ENCODE results near the gene PNPLA3. TPM values are rescaled to one million over a fixed set of nuclear protein-coding genes. Genes with fewer than 3 reads are reported as not detected.

The PNPLA3 gene
- total RNA-seq, 2 experiments from 2014 or later = 0.31 to 0.50 TPM

DNA sequence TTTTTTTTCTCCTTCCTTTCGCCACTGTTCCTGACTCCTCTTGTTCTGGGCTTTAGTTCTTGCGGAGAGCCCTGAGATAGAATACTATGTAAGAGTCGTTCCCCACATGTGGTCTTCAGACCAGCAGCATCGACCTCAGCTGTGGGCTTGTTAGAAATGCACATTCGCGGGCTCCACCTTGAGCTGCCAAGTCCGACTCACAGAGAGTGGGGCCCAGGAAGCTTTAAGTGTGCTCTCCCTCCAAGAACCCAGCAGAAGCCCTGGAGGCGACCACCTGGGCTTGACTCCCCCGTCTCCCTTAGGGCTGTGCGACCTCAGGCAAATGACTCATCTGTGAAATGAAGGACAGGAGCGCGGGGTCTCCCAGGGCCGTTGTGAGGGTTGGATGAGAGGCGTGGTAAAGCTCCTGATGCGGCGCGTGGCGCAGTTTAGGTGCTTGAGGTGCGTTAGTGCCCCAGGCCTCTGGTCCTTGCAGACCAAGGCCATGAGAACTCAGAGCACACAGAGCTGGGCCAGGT, 50.5 kb downstream of the PNPLA3 start:
- no peaks in the 10 kb centered on the region for H3K4me1 Mint-ChIP-seq (ENCODE audit: low read depth)
- no peak overlapping the region for H3K27ac Mint-ChIP-seq
- no peak for DNase-seq
- no peaks in the 10 kb centered on the region for H3K9me3 Mint-ChIP-seq
- peaks cover 39% of the 10 kb centered on the region for H3K36me3 Mint-ChIP-seq
- no peak overlapping the region for H3K4me3 Mint-ChIP-seq
- ChIA-PET POLR2A (interaction anchor here (0.8 kb wide), 1 partner anchor 705 kb away, joined by 3 read pairs; no protein-coding TSS in a partner anchor), CTCF (no interaction called here)
- intact Hi-C loops (cut with micrococcal nuclease) = no loop called here
- H3K27me3 Mint-ChIP-seq = no peaks in the 10 kb centered on the region

DNA sequence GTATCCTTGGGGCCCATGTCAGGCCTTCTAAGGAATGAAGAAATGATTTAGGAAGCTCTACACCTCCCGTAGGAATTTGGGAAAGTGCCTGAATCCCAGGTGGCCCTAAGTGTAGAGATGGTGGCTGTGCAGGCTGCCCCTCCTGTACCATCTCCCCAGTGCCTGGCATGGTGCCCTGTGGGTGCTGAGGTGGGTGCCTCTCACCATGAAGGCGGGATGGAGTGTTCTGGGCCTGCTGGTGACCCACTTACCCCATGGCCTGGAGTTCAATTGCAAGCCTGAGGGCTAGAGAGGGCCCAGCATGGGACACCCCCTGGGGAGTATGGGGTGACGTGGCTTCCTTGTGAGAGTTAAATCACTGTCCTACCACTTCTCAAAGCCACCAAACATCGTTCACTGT, 51.4 kb downstream of the PNPLA3 start:
- CTCF ChIA-PET = interaction anchor here (1.2 kb wide), 1 partner anchor 18 kb away, joined by 3 read pairs; no protein-coding TSS in a partner anchor
- H3K4me1 Mint-ChIP-seq (ENCODE audit: low read depth) = no peaks in the 10 kb centered on the region

DNA sequence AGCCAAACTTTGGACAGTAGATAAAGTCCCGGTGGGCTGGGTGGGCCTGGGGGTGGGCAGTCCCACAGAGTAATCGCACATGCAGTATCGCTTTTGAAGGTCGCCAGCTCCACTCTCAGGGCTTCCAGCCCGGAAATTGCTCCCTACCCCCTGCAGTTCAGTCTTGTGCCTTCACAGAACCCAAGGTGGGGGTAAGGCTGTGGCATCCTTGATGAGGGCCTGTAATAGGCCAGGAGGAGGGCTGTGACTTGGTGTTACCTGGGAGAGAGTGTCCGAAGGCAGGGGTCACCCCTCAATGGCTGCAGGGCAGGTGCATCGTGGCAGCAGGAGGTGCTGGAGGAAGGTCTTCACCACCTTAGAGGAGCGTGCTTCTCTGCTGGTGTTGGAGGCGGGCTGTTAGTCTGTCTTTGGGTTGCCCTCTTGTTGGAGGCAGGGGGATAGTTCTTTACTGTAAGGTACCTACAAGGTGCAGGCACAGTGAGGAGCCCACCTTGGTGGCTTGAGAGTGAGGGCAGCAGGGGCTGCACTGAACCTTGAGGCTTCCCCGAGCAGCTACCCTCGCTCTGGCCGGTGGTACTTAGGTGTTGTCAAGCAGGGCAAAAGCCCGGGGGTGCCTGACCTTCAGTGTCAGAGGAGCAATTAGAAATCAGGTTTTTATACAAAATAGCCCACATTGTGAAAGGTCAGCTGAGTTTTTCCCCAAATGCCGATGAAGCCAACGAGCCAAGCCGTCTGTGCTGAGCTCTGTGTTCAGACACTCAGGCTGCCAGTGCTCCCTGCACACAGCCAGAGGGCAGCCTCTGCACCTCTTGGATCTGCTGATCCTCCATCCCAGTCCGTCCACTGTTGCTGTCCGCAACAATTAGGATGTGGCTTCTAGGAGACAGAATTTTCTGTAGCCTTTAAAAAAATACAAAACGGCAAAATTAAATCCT, 53.5 kb downstream of the PNPLA3 start:
- Mint-ChIP-seq H3K27ac (no peak overlapping the region), H3K9me3 (no peaks in the 10 kb centered on the region), H3K4me1 (ENCODE audit: low read depth) (no peaks in the 10 kb centered on the region), H3K27me3 (no peaks in the 10 kb centered on the region), H3K4me3 (no peak overlapping the region), H3K36me3 (peaks cover 49% of the 10 kb centered on the region)
- intact Hi-C loops (cut with micrococcal nuclease) = no loop called here
- ChIA-PET POLR2A (no interaction called here), CTCF (interaction anchor here (1.0 kb wide), 1 partner anchor 16 kb away, joined by 3 read pairs; no protein-coding TSS in a partner anchor)
- no peak for DNase-seq

More for the DNA sequence above, 51.4 kb downstream of the PNPLA3 start:
- Mint-ChIP-seq H3K9me3 (no peaks in the 10 kb centered on the region), H3K36me3 (peaks cover 42% of the 10 kb centered on the region), H3K27ac (no peak overlapping the region), H3K4me3 (no peak overlapping the region), H3K27me3 (no peaks in the 10 kb centered on the region)
- intact Hi-C loops (cut with micrococcal nuclease) = no loop called here
- POLR2A ChIA-PET = no interaction called here
- DNase-seq = no peak

DNA sequence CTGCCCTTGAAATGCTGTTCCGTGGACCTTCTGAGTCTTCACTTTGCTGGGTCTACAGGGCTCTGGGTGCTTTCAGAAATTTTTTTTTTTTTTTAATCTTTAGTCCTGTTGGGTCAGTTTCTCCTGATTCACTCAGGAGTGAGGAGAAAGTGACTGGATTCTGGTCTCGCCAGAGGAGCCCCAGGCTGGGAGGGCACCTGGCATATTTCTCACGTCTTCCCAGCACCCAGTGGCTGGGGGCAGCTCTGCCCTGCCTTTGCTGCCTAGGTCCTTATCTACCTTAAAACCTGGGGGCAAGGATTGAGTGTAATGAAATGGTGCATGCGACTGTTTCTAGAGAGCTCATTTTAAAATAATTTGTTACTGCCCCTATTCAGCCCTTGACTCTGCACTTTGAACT, 55.0 kb downstream of the PNPLA3 start:
- intact Hi-C loops (cut with micrococcal nuclease) = no loop called here
- no peak for DNase-seq
- Mint-ChIP-seq H3K27me3 (no peaks in the 10 kb centered on the region), H3K36me3 (peaks cover 41% of the 10 kb centered on the region), H3K27ac (no peak overlapping the region), H3K4me1 (ENCODE audit: low read depth) (no peaks in the 10 kb centered on the region), H3K9me3 (no peaks in the 10 kb centered on the region), H3K4me3 (no peak overlapping the region)
- POLR2A ChIA-PET = no interaction called here
- CTCF ChIA-PET = no interaction called here

DNA sequence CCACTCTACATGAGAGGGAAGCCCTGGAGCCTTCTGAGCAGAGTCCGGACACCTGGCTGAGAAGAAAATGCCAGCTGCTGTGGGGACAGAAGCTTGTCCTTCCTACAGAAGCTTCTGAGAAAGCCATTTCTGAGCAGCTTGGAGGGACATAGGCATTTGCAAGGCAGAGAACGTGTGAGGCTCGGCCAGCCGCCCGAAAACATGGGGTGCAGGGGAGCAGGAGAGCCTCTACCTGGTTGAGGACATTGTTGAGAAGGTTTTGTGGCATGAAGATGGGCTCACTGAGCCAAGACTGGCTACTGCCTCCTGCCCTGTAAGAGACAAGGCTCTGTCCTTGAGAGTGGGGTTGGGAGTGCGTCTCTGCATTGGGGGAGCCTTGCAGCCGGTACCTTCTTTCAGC, 57.0 kb downstream of the PNPLA3 start:
- no peaks in the 10 kb centered on the region for H3K9me3 Mint-ChIP-seq
- CTCF ChIA-PET = interaction anchor here (1.1 kb wide), 1 partner anchor 13 kb away, joined by 3 read pairs; no protein-coding TSS in a partner anchor
- no peaks in the 10 kb centered on the region for H3K27me3 Mint-ChIP-seq
- peaks cover 43% of the 10 kb centered on the region for H3K36me3 Mint-ChIP-seq
- intact Hi-C loops (cut with micrococcal nuclease) = no loop called here
- no peak overlapping the region for H3K4me3 Mint-ChIP-seq
- no peak overlapping the region for H3K27ac Mint-ChIP-seq
- DNase-seq = no peak
- POLR2A ChIA-PET = no interaction called here
- H3K4me1 Mint-ChIP-seq (ENCODE audit: low read depth) = no peaks in the 10 kb centered on the region

DNA sequence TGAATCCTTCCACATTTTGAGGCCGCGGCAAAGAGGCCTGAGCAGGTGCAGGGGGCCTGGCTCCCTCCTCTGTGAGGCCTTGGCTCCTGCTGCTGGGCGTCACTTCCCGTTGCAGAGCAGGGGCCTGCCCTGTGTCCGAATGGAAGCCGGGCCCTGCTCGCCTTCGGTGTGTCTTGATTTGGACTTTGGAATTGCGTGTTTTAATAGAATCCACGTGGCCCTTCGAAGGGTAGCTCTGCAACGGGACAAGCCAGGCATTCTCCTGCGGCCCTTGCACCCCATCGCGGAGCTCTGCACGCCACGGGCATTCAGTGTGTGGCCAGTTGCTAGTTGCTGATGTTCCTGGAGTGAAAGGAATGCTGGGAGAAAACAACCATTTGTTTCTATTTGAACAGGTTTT, 57.4 kb downstream of the PNPLA3 start:
- Mint-ChIP-seq H3K36me3 (peaks cover 40% of the 10 kb centered on the region), H3K4me1 (ENCODE audit: low read depth) (no peaks in the 10 kb centered on the region), H3K27ac (no peak overlapping the region), H3K4me3 (no peak overlapping the region), H3K9me3 (no peaks in the 10 kb centered on the region), H3K27me3 (no peaks in the 10 kb centered on the region)
- DNase-seq = no peak
- CTCF ChIA-PET = interaction anchor here (1.1 kb wide), 1 partner anchor 12 kb away, joined by 3 read pairs; no protein-coding TSS in a partner anchor
- intact Hi-C loops (cut with micrococcal nuclease) = no loop called here
- POLR2A ChIA-PET = no interaction called here

DNA sequence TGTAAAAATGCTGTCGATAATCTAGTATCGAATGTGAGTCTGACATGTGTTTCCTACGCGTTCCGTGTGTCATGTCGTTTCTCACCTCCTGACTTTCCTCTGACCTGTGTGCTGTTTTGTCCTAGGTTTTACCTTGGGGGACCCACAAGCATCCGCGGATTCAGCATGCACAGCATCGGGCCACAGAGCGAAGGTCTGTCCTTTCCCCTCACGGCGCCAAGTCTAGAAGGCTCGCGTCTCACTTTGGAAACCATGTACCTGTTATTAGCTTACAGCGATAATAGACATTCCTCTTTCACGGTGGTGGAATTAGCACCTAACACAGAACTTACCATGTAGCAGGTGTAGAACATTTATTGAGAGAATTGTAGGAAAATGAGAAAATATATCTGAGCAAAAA, 60.2 kb downstream of the PNPLA3 start:
- H3K27me3 Mint-ChIP-seq = no peaks in the 10 kb centered on the region
- POLR2A ChIA-PET = interaction anchor here (1.1 kb wide), 1 partner anchor 9 kb away, joined by 3 read pairs; no protein-coding TSS in a partner anchor
- CTCF ChIA-PET = interaction anchor here (3.6 kb wide), 1 partner anchor 9 kb away, joined by 20 read pairs; no protein-coding TSS in a partner anchor
- H3K36me3 Mint-ChIP-seq = peaks cover 49% of the 10 kb centered on the region
- H3K4me1 Mint-ChIP-seq (ENCODE audit: low read depth) = no peaks in the 10 kb centered on the region
- H3K9me3 Mint-ChIP-seq = no peaks in the 10 kb centered on the region
- intact Hi-C loops (cut with micrococcal nuclease) = no loop called here
- no peak for DNase-seq
- no peak overlapping the region for H3K4me3 Mint-ChIP-seq
- H3K27ac Mint-ChIP-seq = no peak overlapping the region

DNA sequence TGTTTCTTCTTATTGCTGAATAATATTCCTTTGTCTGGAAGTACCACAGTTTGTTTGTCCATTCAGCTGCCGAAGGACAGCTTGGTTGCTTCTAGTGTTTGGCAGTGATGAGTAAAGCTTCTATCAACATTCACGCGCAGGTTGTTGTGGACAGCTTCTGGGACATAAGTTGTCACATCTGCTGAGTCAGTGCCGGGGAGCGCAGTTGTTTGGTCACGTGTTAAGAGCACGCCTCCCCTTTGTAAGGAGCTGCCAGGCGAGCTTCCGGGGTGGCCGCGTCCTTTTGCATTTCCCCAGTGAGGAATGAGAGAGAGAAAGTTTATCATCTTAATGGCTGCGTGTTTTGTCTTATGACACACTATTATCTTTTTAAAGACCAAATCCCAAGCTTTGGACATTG, 61.9 kb downstream of the PNPLA3 start:
- H3K9me3 Mint-ChIP-seq = no peaks in the 10 kb centered on the region
- no peak for DNase-seq
- intact Hi-C loops (cut with micrococcal nuclease) = no loop called here
- ChIA-PET CTCF (interaction anchor here (3.6 kb wide), 1 partner anchor 8 kb away, joined by 20 read pairs; no protein-coding TSS in a partner anchor), POLR2A (no interaction called here)
- no peak overlapping the region for H3K4me3 Mint-ChIP-seq
- H3K27me3 Mint-ChIP-seq = no peaks in the 10 kb centered on the region
- peaks cover 42% of the 10 kb centered on the region for H3K36me3 Mint-ChIP-seq
- no peaks in the 10 kb centered on the region for H3K4me1 Mint-ChIP-seq (ENCODE audit: low read depth)
- H3K27ac Mint-ChIP-seq = no peak overlapping the region

DNA sequence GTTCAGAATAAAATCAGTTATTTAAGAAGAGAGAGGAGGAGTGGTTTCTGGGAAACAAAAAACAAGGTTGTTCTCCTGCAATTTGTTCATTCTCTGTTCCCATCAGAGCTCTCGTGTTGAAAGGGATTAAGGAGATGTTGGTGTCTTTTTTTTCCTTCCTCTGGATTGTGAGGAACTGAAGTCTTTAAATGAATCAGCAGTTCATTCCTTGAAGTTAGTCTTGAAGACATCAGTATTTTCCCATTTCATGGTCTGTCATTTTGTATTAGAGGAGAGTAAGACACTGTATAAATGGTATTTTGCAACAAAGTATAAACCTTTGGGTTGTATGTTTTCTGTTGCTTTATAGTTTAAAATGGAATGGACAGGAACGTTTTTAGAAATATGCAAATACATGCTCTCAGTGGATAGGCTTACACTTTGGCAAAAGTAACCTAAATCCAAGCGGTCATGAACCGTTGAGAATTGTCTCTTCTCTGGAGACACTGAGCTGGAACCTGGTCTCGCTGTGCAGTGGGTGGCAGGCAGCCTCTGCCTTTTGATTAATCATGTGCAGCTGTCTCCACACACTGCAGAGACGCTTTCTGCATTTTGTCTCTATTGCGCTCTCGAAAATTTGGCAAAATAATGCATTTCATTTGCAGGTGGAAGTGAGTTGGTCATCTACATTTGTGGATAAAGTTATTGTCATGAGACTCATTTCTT, 64.7 kb downstream of the PNPLA3 start:
- no peaks in the 10 kb centered on the region for H3K9me3 Mint-ChIP-seq
- ChIA-PET POLR2A (no interaction called here), CTCF (interaction anchor here (1.0 to 1.4 kb wide), 3 partner anchors 34 to 98 kb away, joined by 3 to 4 read pairs (median 3); no protein-coding TSS in a partner anchor)
- H3K27ac Mint-ChIP-seq = no peak overlapping the region
- no peak for DNase-seq
- H3K4me3 Mint-ChIP-seq = no peak overlapping the region
- intact Hi-C loops (cut with micrococcal nuclease) = no loop called here
- no peaks in the 10 kb centered on the region for H3K4me1 Mint-ChIP-seq (ENCODE audit: low read depth)
- no peaks in the 10 kb centered on the region for H3K27me3 Mint-ChIP-seq
- peaks cover 43% of the 10 kb centered on the region for H3K36me3 Mint-ChIP-seq

DNA sequence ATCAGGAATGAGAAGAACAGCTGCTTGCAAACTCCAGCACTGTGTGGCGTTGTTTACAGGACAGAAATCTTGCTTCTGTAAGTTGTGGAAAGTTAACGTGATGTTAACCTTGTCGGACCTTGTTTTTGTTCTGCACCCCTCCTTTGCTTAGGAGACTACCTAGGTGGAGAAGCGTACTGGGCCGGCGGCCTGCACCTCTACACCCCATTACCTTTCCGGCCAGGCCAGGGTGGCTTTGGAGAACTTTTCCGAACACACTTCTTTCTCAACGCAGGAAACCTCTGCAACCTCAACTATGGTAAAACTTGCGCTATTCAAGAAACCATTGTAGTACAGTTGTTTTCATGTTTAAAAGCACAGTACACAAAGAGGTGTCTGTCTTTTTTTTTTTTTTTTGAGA, 65.4 kb downstream of the PNPLA3 start:
- H3K9me3 Mint-ChIP-seq = no peaks in the 10 kb centered on the region
- H3K27me3 Mint-ChIP-seq = no peaks in the 10 kb centered on the region
- no peak overlapping the region for H3K27ac Mint-ChIP-seq
- H3K4me1 Mint-ChIP-seq (ENCODE audit: low read depth) = no peaks in the 10 kb centered on the region
- ChIA-PET CTCF (no interaction called here), POLR2A (no interaction called here)
- H3K36me3 Mint-ChIP-seq = peaks cover 39% of the 10 kb centered on the region
- DNase-seq = no peak
- intact Hi-C loops (cut with micrococcal nuclease) = no loop called here
- no peak overlapping the region for H3K4me3 Mint-ChIP-seq

DNA sequence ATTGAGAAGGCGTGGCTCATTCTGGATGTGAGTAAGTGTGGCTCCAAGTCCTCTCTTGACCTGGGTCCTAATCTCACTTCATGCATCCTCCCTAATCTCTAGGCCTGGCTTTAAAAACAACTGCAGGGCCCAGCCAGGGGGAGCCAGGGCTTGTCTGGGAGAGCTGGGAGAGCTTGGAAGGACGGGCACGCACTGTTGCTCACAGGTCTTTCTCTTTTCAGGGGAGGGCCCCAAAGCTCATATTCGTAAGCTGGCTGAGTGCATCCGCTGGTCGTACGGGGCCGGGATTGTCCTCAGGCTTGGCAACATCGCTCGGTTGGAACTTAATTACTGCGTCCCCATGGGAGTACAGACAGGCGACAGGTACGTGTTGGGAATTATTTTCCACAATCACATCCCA, 66.4 kb downstream of the PNPLA3 start:
- Mint-ChIP-seq H3K36me3 (peaks cover 41% of the 10 kb centered on the region), H3K4me3 (no peak overlapping the region), H3K27ac (no peak overlapping the region), H3K9me3 (no peaks in the 10 kb centered on the region), H3K4me1 (ENCODE audit: low read depth) (peaks cover 7% of the 10 kb centered on the region), H3K27me3 (no peaks in the 10 kb centered on the region)
- POLR2A ChIA-PET = no interaction called here
- CTCF ChIA-PET = interaction anchor here (1.7 to 2.0 kb wide), 2 partner anchors 96 to 635 kb away, joined by 5 to 6 read pairs; no protein-coding TSS in a partner anchor
- DNase-seq = no peak
- intact Hi-C loops (cut with micrococcal nuclease) = loop anchor here (5.0 kb wide), 1 partner anchor 192 kb away; the partner anchor contains the start of gene PARVG
